Activated T-helper 17 cell treated with anti-CD3 and anti-CD28 coated beads, Interleukin-2, amount 50 U/mL, for 72 hours (primary cell): ENCODE results near the gene PHC2. TPM values are rescaled to one million over a fixed set of nuclear protein-coding genes. Genes with fewer than 3 reads are reported as not detected.

Experiments
- ATAC-seq: fragments of 150-1000 bp; cut with Tn5 transposase; replicated peaks from 2 replicates; pipeline ENCODE4 v1.10.0; 2021; ENCODE audit warnings: mild to moderate bottlenecking, moderate library complexity
- H3K27ac Mint-ChIP-seq: one replicate; pipeline ENCODE4 v1.8.0; 2022; ENCODE audit warnings: mixed read lengths
- H3K27me3 Mint-ChIP-seq: one replicate; pipeline ENCODE4 v1.8.0; 2022; ENCODE audit warnings: mixed read lengths
- H3K36me3 Mint-ChIP-seq: one replicate; pipeline ENCODE4 v1.8.0; 2022; ENCODE audit warnings: low read depth, mild to moderate bottlenecking, mixed read lengths
- H3K4me1 Mint-ChIP-seq: one replicate; pipeline ENCODE4 v1.8.0; 2022; ENCODE audit warnings: mixed read lengths
- H3K4me3 Mint-ChIP-seq: one replicate; pipeline ENCODE4 v1.8.0; 2022; ENCODE audit warnings: mild to moderate bottlenecking, mixed read lengths
- H3K9me3 Mint-ChIP-seq: one replicate; pipeline ENCODE4 v1.8.0; 2022; ENCODE audit warnings: mixed read lengths
- total RNA-seq, 2 donors: library from RNA; stranded (reverse); gene quantifications; one replicate each; pipeline ENCODE4 v1.2.3, GENCODE V29; 2022

Gene PHC2
- total RNA-seq, 2 donors from 2014 or later: 21.4 to 27.3 TPM

DNA sequence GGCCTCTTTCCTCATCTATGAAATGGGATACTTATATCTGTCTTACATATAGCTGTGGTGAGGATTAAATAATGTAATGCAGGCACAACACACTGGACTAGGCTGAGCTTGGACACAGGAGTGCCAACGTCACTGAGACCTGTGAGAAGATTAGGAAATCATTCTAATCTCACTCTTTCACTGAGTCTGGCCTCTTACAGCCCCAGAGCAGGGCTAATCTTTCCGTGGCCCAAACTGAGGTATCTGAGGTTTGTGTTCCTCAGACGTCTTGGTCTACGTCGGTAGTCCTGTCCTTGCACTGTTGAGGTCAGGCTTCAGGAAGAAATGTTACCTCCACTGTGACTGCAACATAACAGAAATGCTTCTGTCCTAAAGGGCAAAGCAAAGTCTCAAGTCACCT is 87.4 kb downstream of the PHC2 start:
- ATAC-seq: no peak
- H3K9me3 Mint-ChIP-seq: no peaks in the 10 kb centered on the region
- no peak overlapping the region for H3K4me3 Mint-ChIP-seq
- peaks cover 68% of the 10 kb centered on the region for H3K36me3 Mint-ChIP-seq
- H3K27ac Mint-ChIP-seq: no peak overlapping the region
- H3K4me1 Mint-ChIP-seq: peaks cover 28% of the 10 kb centered on the region
- no peaks in the 10 kb centered on the region for H3K27me3 Mint-ChIP-seq

DNA sequence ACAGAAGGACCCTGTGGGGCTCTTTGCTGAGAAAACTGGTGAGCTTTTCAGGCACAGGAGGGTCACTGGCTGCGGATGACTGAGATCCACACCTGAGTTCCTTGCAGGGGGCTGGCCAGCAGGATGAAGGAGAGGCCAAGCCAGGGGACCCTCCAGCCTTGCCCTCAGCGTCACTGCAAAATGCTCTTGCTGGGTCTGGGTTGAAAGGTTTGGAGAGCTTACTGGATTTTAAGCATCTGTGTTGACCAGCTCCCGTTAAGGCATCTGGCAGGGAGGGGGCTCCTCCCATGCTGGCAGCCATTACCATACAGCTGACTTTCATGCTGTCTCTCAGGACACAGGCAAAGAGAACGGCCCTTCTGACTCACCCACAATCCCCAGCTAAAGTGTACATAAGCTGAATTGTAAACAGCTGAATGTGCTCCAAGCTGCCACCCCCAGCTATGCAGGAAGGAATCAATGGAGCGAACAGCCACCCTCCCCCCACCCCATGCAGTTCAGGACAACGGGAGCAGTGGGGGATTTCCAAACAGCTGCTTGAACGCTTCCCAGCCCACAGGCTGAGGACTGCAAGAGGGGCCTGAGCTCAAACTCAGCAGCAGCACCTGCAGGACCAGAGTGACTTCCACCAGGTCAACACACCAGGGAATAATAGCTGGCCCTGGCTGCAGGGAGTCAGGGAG is 88.7 kb downstream of the PHC2 start:
- no peaks in the 10 kb centered on the region for H3K9me3 Mint-ChIP-seq
- peaks cover 57% of the 10 kb centered on the region for H3K36me3 Mint-ChIP-seq
- H3K27me3 Mint-ChIP-seq: no peaks in the 10 kb centered on the region
- no peak overlapping the region for H3K4me3 Mint-ChIP-seq
- no peak for ATAC-seq
- H3K4me1 Mint-ChIP-seq: peaks cover 23% of the 10 kb centered on the region
- no peak overlapping the region for H3K27ac Mint-ChIP-seq

DNA sequence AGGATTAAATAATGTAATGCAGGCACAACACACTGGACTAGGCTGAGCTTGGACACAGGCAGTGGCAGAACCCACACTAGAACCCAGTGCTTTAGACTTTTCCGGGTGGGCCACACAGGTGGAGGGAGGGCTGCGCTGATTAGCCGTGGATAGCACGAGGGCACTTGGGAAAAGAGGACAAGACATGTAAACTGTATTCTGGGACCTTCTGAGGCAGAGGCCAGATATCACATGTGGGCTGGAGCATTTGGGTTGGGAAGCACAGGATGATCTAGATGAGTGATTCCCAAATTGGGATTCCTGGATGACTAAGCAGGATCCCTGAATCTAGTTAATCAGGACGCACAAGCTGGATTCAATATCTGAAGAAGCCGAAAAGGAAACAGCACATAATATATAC is 89.7 kb downstream of the PHC2 start:
- Mint-ChIP-seq H3K27me3 (no peaks in the 10 kb centered on the region), H3K27ac (no peak overlapping the region), H3K4me3 (no peak overlapping the region), H3K9me3 (no peaks in the 10 kb centered on the region), H3K36me3 (peaks cover 47% of the 10 kb centered on the region), H3K4me1 (peaks cover 14% of the 10 kb centered on the region)
- ATAC-seq: no peak

DNA sequence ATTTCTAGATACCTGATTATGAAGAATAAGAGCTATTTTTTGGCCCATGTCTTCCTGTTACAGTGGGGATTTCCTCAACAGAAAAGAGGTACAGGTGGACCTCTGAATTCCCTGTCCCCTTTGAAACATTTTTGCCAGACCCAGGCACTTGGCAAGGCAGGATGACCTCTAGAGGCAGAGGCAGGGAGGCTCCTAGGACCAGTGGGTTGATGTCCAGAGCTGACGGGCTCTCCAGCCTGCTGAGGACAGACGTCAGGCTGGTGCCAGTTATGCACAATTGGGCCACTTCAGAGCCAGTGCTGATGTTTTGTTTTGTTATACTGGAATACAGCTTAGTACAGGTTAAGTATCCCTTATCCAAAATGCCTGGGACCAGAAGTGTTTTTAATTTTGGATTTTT is 91.5 kb downstream of the PHC2 start:
- ATAC-seq: no peak
- H3K36me3 Mint-ChIP-seq: peaks cover 42% of the 10 kb centered on the region
- peaks cover 14% of the 10 kb centered on the region for H3K4me1 Mint-ChIP-seq
- H3K27me3 Mint-ChIP-seq: no peaks in the 10 kb centered on the region
- H3K9me3 Mint-ChIP-seq: no peaks in the 10 kb centered on the region
- H3K27ac Mint-ChIP-seq: no peak overlapping the region
- H3K4me3 Mint-ChIP-seq: no peak overlapping the region

DNA sequence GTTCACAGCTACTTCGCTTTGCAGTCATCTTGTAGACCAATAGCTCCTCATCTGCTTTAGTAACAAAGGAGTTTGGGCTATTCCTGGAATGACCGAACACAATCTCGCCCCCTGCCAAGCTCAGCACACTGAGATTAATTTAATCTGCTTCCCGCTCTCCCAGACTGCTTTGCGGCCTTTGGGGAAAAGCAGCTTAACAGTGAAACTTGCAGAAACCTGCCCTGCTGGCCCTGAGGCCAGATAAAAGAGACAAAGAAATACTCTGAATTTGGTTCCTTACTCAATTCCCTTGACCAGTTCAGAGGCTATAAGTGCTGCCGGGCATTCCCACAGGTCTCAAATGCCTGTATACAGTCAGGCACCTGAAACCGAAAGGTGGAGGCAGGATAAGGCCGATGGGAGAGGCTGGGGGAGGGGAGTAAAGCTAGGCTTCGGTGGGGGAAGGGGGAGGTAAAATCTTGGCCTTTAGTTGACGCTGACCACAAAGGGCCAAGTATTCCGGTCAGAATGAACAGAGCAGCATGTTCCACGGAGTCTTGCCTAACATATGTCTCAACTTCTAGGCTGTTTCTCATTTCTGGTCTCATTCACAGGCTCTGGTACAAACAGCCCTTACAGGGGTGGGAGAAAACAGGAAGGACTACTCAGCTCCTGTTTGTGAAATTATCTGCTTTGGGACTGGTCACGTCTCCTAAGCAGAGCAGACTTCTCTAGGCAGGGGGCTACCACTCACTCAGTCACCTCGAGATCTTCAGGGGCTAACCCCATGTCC is 92.3 kb downstream of the PHC2 start:
- H3K9me3 Mint-ChIP-seq: no peaks in the 10 kb centered on the region
- no peak overlapping the region for H3K4me3 Mint-ChIP-seq
- H3K4me1 Mint-ChIP-seq: peaks cover 14% of the 10 kb centered on the region
- peaks cover 42% of the 10 kb centered on the region for H3K36me3 Mint-ChIP-seq
- H3K27me3 Mint-ChIP-seq: no peaks in the 10 kb centered on the region
- peak overlapping the region; percentile 9 for H3K27ac Mint-ChIP-seq
- ATAC-seq: no peak

DNA sequence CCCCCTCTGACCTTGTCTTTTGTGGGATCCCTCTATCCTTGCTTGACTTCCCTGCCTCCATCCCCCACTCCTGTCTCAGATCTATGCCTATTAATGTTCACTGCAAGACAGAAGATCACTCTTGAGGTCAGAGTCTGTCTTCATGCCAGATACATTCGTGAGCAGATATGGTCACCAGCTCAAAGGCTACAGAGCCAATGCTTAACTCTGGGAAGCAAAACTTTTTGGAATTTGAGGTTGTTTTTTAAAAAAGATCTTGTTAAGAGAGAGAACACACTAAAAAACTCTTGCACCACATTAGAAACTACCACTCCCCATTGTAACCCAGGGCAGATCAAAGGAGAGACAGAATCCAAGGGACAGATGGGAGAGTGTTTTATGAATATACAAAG is 92.9 kb downstream of the PHC2 start:
- peaks cover 14% of the 10 kb centered on the region for H3K4me1 Mint-ChIP-seq
- peak overlapping the region; percentile 9 for H3K27ac Mint-ChIP-seq
- peaks cover 42% of the 10 kb centered on the region for H3K36me3 Mint-ChIP-seq
- ATAC-seq: no peak
- H3K4me3 Mint-ChIP-seq: no peak overlapping the region
- H3K27me3 Mint-ChIP-seq: no peaks in the 10 kb centered on the region
- no peaks in the 10 kb centered on the region for H3K9me3 Mint-ChIP-seq

DNA sequence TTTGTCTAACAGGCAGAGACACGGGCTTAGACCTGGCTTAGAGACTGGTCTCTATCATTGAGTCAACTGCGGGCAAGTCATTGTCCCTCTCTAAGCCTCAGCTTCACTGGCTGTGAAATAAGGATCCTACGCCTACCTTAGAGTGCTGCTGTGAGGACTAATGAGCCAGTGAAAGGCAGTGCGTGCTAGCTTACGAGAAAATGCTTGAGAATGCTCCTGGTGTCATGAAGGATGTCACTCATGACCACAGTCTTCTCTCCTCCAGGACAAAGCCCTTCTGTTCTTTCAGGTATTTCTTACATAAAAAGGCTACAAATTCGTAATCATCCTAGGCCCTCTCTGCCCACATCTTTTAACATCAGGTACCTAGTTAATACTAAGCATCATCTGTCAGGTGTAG is 93.5 kb downstream of the PHC2 start:
- peak overlapping the region; percentile 9 for H3K27ac Mint-ChIP-seq
- no peaks in the 10 kb centered on the region for H3K27me3 Mint-ChIP-seq
- peaks cover 10% of the 10 kb centered on the region for H3K4me1 Mint-ChIP-seq
- peaks cover 42% of the 10 kb centered on the region for H3K36me3 Mint-ChIP-seq
- ATAC-seq: no peak
- H3K9me3 Mint-ChIP-seq: no peaks in the 10 kb centered on the region
- H3K4me3 Mint-ChIP-seq: no peak overlapping the region

DNA sequence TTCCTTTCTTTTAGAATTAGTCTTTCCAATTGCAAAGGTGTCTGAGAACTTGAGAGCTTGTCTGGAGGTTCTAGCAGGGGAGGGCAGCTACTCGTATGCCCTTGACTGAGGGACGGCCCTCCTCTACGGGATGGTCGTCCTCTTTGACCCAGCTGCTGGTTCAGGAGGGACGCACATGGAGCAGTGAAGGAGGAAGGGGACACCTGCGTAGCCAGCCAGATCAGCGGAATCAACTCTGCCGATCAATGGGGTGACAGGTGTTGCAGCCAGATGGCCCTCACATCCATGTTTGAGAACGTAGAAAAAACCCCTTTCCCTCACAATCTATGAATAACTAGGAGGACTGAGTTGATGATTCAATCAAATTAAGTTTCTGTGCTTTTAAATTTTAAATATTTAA is 94.3 kb downstream of the PHC2 start:
- H3K4me1 Mint-ChIP-seq: peaks cover 9% of the 10 kb centered on the region
- H3K9me3 Mint-ChIP-seq: no peaks in the 10 kb centered on the region
- peaks cover 47% of the 10 kb centered on the region for H3K36me3 Mint-ChIP-seq
- H3K27ac Mint-ChIP-seq: no peak overlapping the region
- no peaks in the 10 kb centered on the region for H3K27me3 Mint-ChIP-seq
- no peak for ATAC-seq
- no peak overlapping the region for H3K4me3 Mint-ChIP-seq

DNA sequence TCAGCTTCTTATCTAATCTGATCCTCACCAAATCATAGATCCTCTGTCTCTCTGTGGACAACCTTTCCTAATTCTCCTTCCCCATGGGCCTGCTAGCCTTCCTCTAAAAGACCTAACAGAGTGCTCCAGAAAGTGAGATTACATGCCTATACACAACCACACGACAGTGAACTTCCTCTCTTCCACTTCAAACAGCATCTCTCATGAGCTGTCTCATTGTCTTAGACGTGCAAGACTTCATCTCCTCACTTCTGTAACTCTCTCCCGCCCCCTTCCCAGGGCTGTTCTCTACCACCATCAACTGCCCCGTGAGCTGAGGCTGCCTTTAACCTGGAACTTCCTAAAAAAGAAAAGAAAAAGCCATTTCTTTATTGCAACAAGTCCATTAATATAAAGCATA is 95.9 kb downstream of the PHC2 start:
- H3K4me3 Mint-ChIP-seq: no peak overlapping the region
- H3K27me3 Mint-ChIP-seq: no peaks in the 10 kb centered on the region
- no peaks in the 10 kb centered on the region for H3K9me3 Mint-ChIP-seq
- peaks cover 4% of the 10 kb centered on the region for H3K4me1 Mint-ChIP-seq
- peak; percentile 26 for ATAC-seq
- peaks cover 54% of the 10 kb centered on the region for H3K36me3 Mint-ChIP-seq
- H3K27ac Mint-ChIP-seq: peak overlapping the region; percentile 1

DNA sequence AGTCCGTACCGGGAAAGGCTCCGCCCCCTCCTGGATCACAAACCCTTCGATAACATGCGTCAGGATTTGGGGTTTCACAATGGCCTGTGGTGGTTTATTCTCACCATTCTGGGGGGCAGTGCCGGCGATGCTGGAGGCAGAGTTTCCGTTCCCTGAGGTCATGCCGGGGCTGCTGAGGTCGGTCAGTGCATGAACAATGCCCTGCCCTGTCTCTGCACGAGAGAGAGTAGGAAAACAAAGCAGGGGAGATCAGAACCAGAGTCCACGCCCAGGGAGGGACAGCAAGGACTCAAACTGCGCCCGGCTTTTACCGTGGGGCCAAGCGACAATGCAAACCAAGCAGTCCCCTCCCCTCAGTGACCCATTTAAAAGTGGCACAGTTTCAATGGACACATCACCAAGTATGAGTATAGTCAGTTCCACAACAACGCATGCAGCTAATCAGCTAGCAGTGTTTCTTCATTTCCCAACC is 96.8 kb downstream of the PHC2 start:
- Mint-ChIP-seq H3K4me3 (no peak overlapping the region), H3K27me3 (no peaks in the 10 kb centered on the region), H3K36me3 (peaks cover 63% of the 10 kb centered on the region), H3K4me1 (peaks cover 4% of the 10 kb centered on the region), H3K9me3 (no peaks in the 10 kb centered on the region), H3K27ac (no peak overlapping the region)
- ATAC-seq: no peak

DNA sequence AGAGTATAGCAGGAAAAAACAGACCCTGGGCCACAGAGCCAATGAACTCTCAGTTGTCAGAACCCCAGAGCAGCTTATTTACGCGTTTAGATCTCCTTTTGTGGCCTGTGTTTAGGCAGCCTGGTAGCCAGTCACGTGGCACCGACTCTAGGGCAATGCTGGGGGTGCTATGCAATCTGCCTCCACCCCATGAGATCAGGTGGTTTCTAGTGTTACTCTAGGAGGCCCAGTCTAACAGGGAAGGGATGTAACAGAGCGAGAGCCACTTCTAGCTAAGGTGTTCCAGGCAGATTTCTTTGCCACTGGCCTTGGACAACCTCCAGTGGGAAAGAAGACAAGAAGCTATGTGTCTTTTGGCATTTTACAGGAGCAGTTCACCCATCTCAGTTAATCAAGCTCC is 98.0 kb downstream of the PHC2 start:
- Mint-ChIP-seq H3K4me1 (peaks cover under 1% of the 10 kb centered on the region), H3K27ac (no peak overlapping the region), H3K9me3 (no peaks in the 10 kb centered on the region), H3K27me3 (no peaks in the 10 kb centered on the region), H3K4me3 (no peak overlapping the region), H3K36me3 (peaks cover 75% of the 10 kb centered on the region)
- no peak for ATAC-seq

DNA sequence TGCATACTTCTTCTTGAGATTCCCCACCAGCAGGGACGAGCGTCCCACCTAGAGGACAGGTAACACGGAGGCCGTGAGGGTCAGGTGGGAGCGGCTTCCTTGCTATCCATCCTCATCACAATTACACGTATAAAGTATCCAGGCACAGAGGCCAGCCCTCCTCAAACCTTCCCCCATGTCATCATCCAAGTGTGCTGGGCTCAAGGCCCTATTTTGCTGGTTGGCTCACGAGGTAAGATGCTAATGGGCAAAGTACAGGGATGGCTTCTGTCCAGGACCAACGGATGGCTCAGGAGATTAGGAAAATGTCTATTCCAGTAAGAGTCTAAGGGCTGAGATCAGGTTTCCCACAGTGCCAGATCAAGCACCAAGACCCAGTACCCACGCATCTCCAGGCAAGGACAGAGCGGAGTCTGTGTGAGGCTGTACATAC is 98.5 kb downstream of the PHC2 start:
- ATAC-seq: no peak
- H3K36me3 Mint-ChIP-seq: peaks cover 79% of the 10 kb centered on the region
- no peaks in the 10 kb centered on the region for H3K4me1 Mint-ChIP-seq

DNA sequence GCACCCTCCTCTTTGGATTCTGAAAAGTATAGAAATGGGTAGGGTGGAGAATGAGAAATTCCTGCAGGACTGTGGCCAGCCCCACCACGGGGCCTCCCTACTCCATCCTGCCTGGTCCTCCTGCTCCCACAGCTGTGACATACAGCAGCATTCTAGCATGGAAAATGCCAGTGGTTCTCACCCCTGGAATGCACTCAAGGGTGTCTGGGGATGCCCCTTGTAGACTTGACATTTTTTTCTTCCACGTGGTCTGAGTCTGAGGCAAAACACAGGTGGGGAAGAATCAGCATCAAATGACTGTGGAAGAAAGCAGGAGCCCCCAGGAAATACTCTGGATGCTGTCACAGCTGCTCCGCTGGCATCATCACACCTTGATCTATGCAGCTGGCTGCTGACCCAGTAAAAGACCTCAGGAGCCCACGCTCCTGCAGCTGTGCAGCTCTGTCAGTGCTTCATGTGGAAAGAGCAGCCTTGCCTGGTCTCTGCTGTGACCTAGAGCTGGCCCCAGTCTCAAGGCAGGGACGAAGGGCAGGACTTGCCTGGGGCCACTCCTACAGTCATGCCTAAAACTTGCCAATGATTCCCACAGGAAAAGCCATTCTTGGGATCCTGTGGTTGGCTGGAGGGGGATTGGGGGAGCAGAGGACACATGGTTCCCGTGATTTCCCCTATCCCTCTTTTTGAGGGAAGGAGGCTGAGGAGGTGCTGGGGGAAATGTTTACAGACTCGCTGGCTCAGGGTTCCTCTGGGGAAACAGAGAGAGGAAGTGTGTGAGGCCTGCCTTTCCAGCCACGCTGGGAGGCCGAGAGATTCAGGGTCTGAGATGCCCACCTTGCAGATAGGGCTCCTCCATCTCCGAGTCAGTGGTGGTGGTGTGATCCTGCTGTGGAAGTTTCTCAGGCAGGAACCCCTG is 99.2 kb downstream of the PHC2 start:
- Mint-ChIP-seq H3K27ac (peak overlapping the region; percentile 30), H3K9me3 (no peaks in the 10 kb centered on the region), H3K27me3 (no peaks in the 10 kb centered on the region), H3K4me1 (no peaks in the 10 kb centered on the region), H3K4me3 (no peak overlapping the region), H3K36me3 (peaks cover 86% of the 10 kb centered on the region)
- ATAC-seq: no peak

More for the DNA sequence above, 98.5 kb downstream of the PHC2 start:
- H3K9me3 Mint-ChIP-seq: no peaks in the 10 kb centered on the region
- no peak overlapping the region for H3K4me3 Mint-ChIP-seq
- H3K27me3 Mint-ChIP-seq: no peaks in the 10 kb centered on the region
- H3K27ac Mint-ChIP-seq: peak overlapping the region; percentile 30

DNA sequence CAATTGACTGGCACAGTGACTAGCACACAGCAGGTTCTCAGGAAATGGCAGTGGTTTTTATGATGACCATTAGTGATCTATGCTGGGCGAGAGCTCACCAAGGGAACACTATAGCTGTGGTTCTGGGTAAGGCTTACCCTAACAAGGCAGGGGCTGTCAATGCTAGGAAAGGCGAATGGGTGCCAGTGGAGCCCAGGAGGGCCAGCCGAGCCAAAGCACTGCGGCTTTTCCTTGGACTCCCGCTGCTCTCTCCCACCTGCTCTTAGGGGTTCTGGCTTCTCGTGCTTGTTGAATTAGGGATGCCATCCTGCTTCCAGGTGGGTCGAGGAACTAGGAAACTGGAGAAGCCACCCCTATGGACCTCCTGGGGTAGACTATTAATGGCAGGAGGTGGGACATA is 100.0 kb downstream of the PHC2 start:
- no peak overlapping the region for H3K27ac Mint-ChIP-seq
- no peaks in the 10 kb centered on the region for H3K27me3 Mint-ChIP-seq
- no peak overlapping the region for H3K4me3 Mint-ChIP-seq
- no peaks in the 10 kb centered on the region for H3K4me1 Mint-ChIP-seq
- peaks cover 94% of the 10 kb centered on the region for H3K36me3 Mint-ChIP-seq
- ATAC-seq: no peak
- no peaks in the 10 kb centered on the region for H3K9me3 Mint-ChIP-seq
